ENCODE data around the gene CEP44.

DNA sequence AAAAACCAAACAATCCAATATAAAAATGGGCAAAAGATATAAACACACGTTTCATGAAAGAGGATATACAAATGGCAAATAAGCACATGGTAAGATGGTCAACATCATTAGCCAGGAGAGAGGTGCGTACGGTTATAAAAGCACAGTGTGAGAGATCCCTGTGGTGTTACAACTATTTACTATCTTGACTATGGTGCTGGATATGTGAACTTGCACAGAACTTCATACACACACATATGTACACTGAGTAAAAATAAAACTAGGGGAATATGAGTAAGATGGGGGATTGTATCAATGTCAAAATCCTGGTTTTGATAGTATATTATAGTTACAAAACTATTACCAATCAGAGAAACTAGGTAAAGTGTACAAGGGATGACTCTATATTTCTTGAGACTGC is 8.6 kb upstream of the CEP44 start:
- TF ChIP-seq, protein P1, sequence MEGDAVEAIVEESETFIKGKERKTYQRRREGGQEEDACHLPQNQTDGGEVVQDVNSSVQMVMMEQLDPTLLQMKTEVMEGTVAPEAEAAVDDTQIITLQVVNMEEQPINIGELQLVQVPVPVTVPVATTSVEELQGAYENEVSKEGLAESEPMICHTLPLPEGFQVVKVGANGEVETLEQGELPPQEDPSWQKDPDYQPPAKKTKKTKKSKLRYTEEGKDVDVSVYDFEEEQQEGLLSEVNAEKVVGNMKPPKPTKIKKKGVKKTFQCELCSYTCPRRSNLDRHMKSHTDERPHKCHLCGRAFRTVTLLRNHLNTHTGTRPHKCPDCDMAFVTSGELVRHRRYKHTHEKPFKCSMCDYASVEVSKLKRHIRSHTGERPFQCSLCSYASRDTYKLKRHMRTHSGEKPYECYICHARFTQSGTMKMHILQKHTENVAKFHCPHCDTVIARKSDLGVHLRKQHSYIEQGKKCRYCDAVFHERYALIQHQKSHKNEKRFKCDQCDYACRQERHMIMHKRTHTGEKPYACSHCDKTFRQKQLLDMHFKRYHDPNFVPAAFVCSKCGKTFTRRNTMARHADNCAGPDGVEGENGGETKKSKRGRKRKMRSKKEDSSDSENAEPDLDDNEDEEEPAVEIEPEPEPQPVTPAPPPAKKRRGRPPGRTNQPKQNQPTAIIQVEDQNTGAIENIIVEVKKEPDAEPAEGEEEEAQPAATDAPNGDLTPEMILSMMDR (conservative IDR thresholded peaks at IDR 0.05; ENCODE audit: low read depth, low read length): no peak
- TF ChIP-seq RAD21 (IDR thresholded peaks at IDR 0.05; ENCODE audit: low read length) (no peak), MXI1 (IDR thresholded peaks at IDR 0.05; ENCODE audit: borderline replicate concordance, low read depth, low read length) (no peak), RFX5 (IDR thresholded peaks at IDR 0.05; ENCODE audit: low read depth, low read length) (no peak), MAFK (IDR thresholded peaks at IDR 0.05; ENCODE audit: low read depth, low read length) (no peak)
